ENCODE data around the gene SLC22A12.

SLC22A12 gene

GRCh38 chr11:64562723-64563351 lies 28.2 kb upstream of the SLC22A12 start:
- no peak for DNase-seq (ENCODE audit: low spot score)

- DNase-seq (ENCODE audit: low spot score): no peak
Measured at GRCh38 chr11:64563966-64564365, 27.1 kb upstream of the SLC22A12 start.

GRCh38 chr11:64564419-64564818 lies 26.6 kb upstream of the SLC22A12 start:
- DNase-seq (ENCODE audit: low spot score): no peak

GRCh38 chr11:64564947-64565889 lies 25.8 kb upstream of the SLC22A12 start:
- DNase-seq (ENCODE audit: low spot score): no peak

GRCh38 chr11:64566042-64566914 lies 24.7 kb upstream of the SLC22A12 start:
- peak; percentile 100 for DNase-seq (ENCODE audit: low spot score)

GRCh38 chr11:64566915-64567891 lies 23.8 kb upstream of the SLC22A12 start:
- no peak for DNase-seq (ENCODE audit: low spot score)

GRCh38 chr11:64568041-64568571 lies 22.9 kb upstream of the SLC22A12 start:
- no peak for DNase-seq (ENCODE audit: low spot score)

- DNase-seq (ENCODE audit: low spot score): no peak
Measured at GRCh38 chr11:64568584-64569140, 22.4 kb upstream of the SLC22A12 start.

GRCh38 chr11:64569300-64569970 lies 21.6 kb upstream of the SLC22A12 start:
- DNase-seq (ENCODE audit: low spot score): no peak

- DNase-seq (ENCODE audit: low spot score): no peak
Measured at GRCh38 chr11:64570341-64570740, 20.7 kb upstream of the SLC22A12 start.

GRCh38 chr11:64571050-64571409 lies 20.0 kb upstream of the SLC22A12 start:
- DNase-seq (ENCODE audit: low spot score): no peak

GRCh38 chr11:64571410-64572091 lies 19.5 kb upstream of the SLC22A12 start:
- DNase-seq (ENCODE audit: low spot score): peak; percentile 85

GRCh38 chr11:64572143-64572542 lies 18.9 kb upstream of the SLC22A12 start:
- no peak for DNase-seq (ENCODE audit: low spot score)

- no peak for DNase-seq (ENCODE audit: low spot score)
Measured at GRCh38 chr11:64577202-64577601, 13.8 kb upstream of the SLC22A12 start.

- DNase-seq (ENCODE audit: low spot score): no peak
Measured at GRCh38 chr11:64580412-64580811, 10.6 kb upstream of the SLC22A12 start.

- no peak for DNase-seq (ENCODE audit: low spot score)
Measured at GRCh38 chr11:64581057-64581523, 9.9 kb upstream of the SLC22A12 start.

GRCh38 chr11:64582885-64583284 lies 8.1 kb upstream of the SLC22A12 start:
- DNase-seq (ENCODE audit: low spot score): no peak

- DNase-seq (ENCODE audit: low spot score): no peak
Measured at GRCh38 chr11:64583296-64584262, 7.4 kb upstream of the SLC22A12 start.

Data from SW480 (cell line).